Activated T-helper 1 cell treated with Interleukin-2 at 50 U/mL for 16 hours (primary cell): ENCODE measurements around the gene ZNF318.
"Not testable (repeated sequence)": the region's sequence is repeated elsewhere in the genome, so short reads cannot be mapped to it uniquely, and the experiment has no call there.

ENCODE experiments used
- DNase-seq: peaks from one replicate; pipeline ENCODE4 v3.0.0-alpha.2; 2020; ENCODE audit warnings: low read depth

Gene ZNF318

GRCh38 chr6:43338243-43338642 is 31.2 kb downstream of the ZNF318 start:
- no peak for DNase-seq

GRCh38 chr6:43336382-43336781 is 33.1 kb downstream of the ZNF318 start:
- no peak for DNase-seq

DNA sequence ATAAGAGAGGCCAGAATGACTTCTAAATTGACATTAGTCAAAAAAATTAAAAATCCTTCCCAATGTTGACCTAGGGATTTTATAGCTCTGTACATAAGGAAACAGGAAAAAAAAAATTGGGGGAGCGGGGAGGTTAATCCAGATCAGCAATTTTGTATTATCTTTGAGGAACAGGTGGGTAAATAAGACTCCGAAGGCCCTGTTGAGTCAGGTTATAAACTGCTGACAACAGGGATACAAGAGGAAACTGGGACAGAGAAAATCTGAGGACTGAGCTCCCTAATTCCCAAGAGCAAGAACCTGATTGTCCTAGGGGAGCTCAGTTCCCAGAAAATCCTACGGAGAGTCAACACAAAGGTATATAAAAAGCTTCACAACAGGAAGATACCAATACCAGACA is 34.0 kb downstream of the ZNF318 start:
- no peak for DNase-seq

DNA sequence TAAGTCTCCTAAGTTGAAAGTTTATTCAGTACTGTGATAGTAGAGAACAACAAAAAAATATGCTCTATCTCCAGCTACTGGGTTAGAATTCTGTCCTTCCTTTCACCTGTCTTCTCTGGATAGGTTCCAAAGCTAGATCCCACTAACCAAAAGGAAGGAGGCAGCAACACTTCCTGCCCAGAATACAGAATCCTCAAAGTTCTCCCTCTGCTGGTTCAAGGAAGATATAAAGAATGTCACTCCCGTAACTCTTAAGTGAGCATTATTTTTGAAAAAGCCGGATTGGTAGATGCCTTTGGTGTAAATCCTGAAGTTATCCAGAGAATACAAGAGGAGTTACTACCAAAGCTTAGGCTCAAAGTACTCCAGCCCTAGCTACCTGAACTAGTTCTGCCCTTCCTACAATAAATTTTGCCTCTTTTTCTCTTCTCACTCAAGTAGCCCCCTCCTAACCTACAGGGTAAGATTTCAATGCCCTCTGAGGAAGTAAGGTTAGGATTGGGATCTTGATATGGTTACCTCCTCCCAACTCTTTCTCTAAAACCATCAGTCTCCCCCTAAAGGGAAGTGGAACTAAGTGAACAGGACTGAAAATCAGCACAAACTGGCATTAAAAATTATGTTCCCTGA is 34.9 kb downstream of the ZNF318 start:
- no peak for DNase-seq

DNA sequence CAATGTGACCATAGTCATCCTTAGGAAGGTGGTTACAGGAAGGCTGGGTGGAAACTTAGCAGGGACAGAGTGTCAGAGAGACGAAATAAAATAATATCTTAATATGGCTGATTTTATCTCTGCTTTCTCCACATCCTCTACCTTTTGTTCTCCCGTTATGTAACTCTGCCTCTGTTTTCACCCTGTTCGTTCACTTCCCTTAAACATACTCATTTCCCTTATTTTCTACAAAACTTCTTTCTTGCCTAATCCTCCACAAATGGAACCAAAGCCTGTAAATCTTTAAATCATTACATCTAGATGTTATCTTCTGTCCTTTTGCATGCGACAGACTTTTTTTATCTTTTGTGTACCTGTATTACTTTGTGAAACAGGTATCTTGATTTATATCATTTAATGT is 37.6 kb downstream of the ZNF318 start:
- DNase-seq = no peak

GRCh38 chr6:43331470-43331869 is 38.0 kb downstream of the ZNF318 start:
- DNase-seq = no peak

- DNase-seq = no peak
These were observed 40.9 kb downstream of the ZNF318 start for GRCh38 chr6:43328528-43328927.

DNA sequence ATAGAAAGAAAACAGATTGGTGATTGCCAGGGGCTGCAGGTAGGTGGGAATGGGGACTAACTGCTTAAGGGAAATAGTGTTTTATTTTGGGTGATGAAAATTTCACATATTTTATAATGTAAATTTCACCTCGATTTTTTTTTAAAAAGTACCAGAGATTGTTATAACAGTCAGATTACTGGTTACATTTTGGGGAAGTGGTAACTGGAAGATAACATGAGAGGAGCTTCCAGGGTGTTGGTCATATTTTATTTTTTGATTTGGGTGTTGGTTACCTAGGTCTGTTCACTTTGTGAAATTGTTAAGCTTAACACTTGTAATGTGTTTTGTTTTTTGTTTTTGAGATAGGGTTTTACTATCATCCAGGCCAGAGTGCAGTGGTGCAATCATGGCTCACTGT is 43.6 kb downstream of the ZNF318 start:
- no peak for DNase-seq

GRCh38 chr6:43318011-43318410 is 51.4 kb downstream of the ZNF318 start:
- DNase-seq = no peak

DNA sequence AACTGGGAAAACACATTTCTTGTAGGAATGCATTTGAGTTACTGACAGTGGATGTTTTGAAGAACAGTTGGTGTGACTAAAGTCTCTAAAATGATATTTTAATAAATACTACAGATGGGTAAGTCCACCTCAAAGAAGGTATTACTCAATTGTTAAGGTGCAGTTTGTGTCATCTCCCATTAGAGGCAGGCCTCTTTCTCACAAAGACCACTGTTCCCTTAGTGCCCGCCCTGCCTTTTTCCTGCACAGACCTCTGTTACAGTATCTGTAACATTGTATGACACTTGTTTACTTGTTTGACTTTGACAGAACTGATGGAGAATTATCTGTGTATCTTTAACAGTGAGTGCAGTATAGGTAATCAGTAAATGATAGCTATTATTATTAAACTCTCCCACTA is 55.6 kb downstream of the ZNF318 start:
- DNase-seq = no peak

DNA sequence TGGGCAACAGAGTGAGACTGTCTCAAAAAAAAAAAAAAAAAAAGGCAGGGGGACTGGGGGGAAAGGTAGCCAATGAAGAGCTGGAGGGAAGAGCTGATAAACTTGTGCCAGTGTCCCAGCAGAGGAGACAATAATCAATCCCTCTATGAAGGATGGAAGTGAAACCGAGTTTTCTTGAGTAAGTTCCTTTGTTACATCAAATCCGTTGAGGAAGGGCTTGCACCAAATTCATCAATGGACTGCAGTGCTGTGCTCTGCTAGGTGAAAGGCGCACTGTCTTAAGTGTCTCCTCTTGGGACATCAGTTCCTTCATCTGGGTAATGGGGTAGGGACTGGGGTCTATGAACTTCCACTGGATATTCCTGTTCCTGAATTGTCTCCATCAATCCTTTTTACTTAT is 57.8 kb downstream of the ZNF318 start:
- no peak for DNase-seq

- DNase-seq = no peak
These were observed 58.8 kb downstream of the ZNF318 start for GRCh38 chr6:43310624-43311023.

DNA sequence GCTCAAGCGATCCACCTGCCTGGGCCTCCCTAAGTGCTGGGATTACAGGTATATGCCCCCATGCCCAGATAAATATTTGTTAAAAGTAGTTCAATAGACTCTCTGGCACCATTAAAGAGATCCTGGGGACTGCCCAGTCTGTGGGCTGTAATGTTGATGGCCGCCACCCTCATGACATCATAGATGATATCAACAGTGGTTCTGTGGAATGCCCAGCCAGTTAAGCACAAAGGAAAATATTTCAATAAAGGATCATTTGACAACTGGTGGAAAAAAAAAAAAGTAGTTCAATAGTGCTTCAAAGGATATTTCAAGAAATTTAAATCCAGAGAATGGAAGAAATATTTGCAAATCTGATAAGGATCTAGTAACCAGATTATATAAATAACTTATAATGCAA is 59.3 kb downstream of the ZNF318 start:
- DNase-seq = no peak

GRCh38 chr6:43308990-43309477 is 60.4 kb downstream of the ZNF318 start:
- DNase-seq = no peak

GRCh38 chr6:43308101-43308989 is 61.1 kb downstream of the ZNF318 start, which contains the start of gene CRIP3:
Gene CRIP3 (minus strand): TSS chr6:43308826. CDS start chr6:43308792, 34 bp downstream.
- DNase-seq = peak; percentile 27

GRCh38 chr6:43307451-43308100 is 61.9 kb downstream of the ZNF318 start:
- DNase-seq = no peak

DNA sequence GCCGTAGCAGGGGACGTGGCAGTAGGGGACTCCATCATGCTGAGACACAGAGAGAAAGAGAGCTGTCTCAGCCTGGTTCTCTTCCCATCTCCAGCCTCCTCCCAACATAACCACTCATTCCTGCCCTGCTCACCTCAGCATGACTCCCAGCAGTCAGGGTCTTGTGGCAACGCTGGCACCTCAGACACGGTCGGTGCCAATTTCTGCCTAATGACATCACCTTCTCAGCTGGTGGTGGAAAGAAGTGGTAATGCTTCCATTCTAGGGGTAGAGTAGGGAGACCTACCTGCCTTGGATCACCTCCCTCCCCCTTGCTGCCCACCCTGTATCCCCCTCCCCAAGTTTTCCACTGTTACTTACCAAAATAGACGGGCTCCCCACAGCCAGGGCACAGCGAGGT is 63.4 kb downstream of the ZNF318 start:
- no peak for DNase-seq

DNA sequence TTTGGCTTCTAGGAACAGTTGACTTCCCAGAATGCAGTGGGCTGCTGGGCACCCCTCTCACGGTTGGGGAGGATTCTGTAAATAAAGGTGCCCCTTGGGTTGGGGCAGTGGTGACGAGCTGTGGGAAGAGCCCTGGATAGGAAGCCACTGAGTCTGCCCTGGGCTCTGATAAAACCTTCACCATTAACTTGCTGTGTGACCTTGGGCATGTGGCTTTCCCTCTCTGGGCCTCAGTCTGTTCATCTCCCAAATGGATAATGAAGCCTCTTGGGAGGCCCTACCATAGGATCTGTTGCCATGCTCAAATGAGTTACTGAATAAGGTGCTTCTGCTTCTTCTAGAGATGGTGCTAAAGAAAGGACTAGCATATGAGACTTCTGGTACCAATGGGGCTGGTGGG is 64.6 kb downstream of the ZNF318 start:
- no peak for DNase-seq

- DNase-seq = no peak
These were observed 65.1 kb downstream of the ZNF318 start for GRCh38 chr6:43304361-43304760.

- DNase-seq = no peak
These were observed 65.6 kb downstream of the ZNF318 start for GRCh38 chr6:43303751-43304331.

DNA sequence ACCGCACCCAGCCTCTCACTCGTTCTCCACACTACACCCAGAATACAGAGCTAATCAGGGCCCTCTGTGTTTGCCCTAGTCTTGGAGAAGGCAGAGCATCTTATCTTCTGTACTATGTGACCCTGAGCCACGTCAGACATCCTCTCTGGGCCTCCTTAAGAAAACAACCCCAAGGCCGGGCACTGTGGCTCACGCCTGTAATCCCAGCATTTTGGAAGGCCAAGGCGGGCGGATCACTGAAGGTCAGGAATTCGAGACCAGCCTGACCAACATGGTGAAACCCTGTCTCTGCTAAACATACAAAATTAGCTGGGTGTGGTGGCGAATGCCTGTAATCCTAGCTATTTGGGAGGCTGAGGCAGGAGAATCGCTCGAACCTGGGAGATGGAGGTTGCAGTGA is 66.4 kb downstream of the ZNF318 start:
- DNase-seq = not testable (repeated sequence)

- no peak for DNase-seq
These were observed 67.3 kb downstream of the ZNF318 start for GRCh38 chr6:43302126-43302525.
